Esophagus muscularis mucosa (tissue), 4 donors: ENCODE data around the gene C14orf39.

ENCODE experiments used
- EP300 ChIP-seq: sonication (generic); formaldehyde crosslinking; IDR thresholded peaks from one replicate; pipeline ENCODE4 v1.6.1; 2017; ENCODE audit warnings: antibody characterized with exemption
- POLR2A ChIP-seq: fragments of 450-650 bp; IDR thresholded peaks from one replicate; pipeline ENCODE4 v1.6.1; 2017; ENCODE audit warnings: antibody characterized with exemption, moderate library complexity, mild to moderate bottlenecking, low read depth
- POLR2AphosphoS5 ChIP-seq, 2 donors: sonication (generic); formaldehyde crosslinking; IDR thresholded peaks; one replicate each; pipeline ENCODE4 v1.6.1; 2017; ENCODE audit warnings: antibody characterized with exemption in 2 of 2
- TF ChIP-seq, protein P1 (sequence below), 3 experiments: fragments of 200-600 bp in 2 of 3; fragments of 450-650 bp in 1 of 3; sonication (generic) in 2 of 3; IDR thresholded peaks; one replicate each; pipeline ENCODE4 v1.5.1; 2017 to 2019; ENCODE audit warnings: antibody characterized with exemption in 3 of 3, mild to moderate bottlenecking in 2 of 3, moderate library complexity in 1 of 3

DNA sequence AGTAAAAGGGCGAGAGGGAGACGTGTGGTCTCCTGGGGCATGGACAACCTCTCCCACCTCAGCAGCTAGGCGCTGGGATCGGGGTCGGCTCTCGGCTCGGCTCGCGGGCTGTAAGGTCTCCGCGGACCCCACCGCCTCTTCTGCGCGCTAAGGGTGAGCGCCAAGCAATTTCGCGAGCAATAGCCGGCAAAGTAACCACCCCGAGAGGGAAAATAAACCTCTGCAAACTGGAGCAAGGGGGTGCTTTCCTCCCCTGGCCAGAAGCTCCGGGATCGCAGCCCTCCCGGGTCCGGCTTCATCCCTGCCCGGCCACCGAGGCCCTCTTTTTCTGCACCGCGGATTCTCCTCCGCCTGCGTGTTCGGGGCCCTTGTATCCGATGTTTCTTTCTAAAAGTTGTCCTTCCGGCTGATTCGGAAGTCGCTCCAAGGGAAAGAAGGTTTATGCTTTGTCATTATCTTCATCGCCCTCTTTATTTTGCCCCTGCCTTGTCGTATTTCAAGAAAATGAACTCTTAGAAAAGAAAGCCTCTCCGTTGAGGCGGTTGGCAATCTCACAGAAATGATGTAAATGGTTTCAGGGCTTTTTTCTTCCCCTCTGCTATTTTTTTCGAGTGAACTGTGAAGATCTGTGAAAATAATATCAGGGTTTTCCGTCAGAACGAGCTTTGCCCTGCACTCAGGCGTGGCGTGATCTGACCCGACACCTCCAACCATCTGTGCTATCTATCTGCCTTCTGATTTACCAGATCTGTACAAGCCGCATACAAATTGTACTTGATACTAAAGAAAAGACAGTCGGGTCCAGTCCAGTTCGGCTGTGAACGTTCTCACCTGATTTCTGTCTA lies 21.3 kb upstream of the C14orf39 start:
- TF ChIP-seq POLR2AphosphoS5 (IDR thresholded peaks at IDR 0.05), result no peak
- TF ChIP-seq, protein P1, sequence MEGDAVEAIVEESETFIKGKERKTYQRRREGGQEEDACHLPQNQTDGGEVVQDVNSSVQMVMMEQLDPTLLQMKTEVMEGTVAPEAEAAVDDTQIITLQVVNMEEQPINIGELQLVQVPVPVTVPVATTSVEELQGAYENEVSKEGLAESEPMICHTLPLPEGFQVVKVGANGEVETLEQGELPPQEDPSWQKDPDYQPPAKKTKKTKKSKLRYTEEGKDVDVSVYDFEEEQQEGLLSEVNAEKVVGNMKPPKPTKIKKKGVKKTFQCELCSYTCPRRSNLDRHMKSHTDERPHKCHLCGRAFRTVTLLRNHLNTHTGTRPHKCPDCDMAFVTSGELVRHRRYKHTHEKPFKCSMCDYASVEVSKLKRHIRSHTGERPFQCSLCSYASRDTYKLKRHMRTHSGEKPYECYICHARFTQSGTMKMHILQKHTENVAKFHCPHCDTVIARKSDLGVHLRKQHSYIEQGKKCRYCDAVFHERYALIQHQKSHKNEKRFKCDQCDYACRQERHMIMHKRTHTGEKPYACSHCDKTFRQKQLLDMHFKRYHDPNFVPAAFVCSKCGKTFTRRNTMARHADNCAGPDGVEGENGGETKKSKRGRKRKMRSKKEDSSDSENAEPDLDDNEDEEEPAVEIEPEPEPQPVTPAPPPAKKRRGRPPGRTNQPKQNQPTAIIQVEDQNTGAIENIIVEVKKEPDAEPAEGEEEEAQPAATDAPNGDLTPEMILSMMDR (IDR thresholded peaks at IDR 0.05), result no peak
- no peak for TF ChIP-seq POLR2A
- no peak for TF ChIP-seq EP300
